ENCODE data around the gene C14orf132. TPM values are rescaled to one million over a fixed set of nuclear protein-coding genes. Genes with fewer than 3 reads are reported as not detected.
A peak's percentile ranks its signal among the peaks of the same experiment; 100 is the strongest.

C14orf132 gene
- total and polyA plus RNA-seq, 5 experiments from 2014 or later = 0.57 to 4.6 (median 2.4) TPM; not detected in 1

DNA sequence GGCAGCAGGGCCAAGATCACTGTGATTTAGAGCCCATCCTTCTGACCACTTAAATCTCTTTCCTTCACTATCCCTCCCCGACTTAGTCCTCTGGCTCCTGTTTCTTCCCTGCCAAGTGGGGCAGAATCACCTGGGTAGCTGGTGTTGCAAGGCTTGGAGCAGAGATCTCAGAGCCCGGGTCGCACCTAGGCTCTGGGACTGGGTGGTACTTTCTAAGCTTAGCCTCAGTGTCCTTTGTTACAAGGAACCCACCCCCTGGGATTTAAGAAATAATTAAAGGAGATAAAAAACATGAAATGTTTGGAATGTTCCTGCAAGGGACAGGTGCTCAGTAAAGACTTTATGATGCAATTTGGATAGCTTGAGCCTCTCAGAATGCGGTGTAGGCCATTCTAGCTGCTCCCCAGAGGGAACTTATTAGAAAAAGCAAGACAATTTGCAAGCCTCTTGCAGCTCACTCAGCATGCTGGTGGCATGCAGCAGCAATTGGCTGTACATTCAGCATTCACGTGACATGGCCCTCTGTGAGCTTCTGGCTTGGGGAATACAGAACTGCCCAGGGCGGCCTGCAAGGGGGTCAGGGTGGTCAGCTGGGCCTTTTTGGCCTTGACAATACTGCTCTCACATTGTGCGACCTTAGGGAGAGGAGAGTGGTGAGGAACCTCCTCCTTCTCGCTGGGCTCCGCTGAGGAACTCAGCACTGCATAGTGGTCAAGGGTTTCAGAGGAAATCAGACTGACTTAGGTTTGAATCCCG, 16.8 kb downstream of the C14orf132 start:
- ATAC-seq (no peak), DNase-seq (no peak)
- POLR2A ChIA-PET = no interaction called here
- no peaks in the 10 kb centered on the region for H3K9me3 Mint-ChIP-seq
- H3K27ac Mint-ChIP-seq = peak overlapping the region in 1 of 10 donors; percentile 30
- H3K4me1 Mint-ChIP-seq = peaks cover 0 to 3% (median 0%) of the 10 kb centered on the region in 4 donors
- peaks cover 15 to 66% (median 19%) of the 10 kb centered on the region in 5 donors for H3K27me3 Mint-ChIP-seq
- H3K4me3 Mint-ChIP-seq = no peak overlapping the region
- H3K36me3 Mint-ChIP-seq = peaks cover 0 to 3% (median 0%) of the 10 kb centered on the region in 3 donors

DNA sequence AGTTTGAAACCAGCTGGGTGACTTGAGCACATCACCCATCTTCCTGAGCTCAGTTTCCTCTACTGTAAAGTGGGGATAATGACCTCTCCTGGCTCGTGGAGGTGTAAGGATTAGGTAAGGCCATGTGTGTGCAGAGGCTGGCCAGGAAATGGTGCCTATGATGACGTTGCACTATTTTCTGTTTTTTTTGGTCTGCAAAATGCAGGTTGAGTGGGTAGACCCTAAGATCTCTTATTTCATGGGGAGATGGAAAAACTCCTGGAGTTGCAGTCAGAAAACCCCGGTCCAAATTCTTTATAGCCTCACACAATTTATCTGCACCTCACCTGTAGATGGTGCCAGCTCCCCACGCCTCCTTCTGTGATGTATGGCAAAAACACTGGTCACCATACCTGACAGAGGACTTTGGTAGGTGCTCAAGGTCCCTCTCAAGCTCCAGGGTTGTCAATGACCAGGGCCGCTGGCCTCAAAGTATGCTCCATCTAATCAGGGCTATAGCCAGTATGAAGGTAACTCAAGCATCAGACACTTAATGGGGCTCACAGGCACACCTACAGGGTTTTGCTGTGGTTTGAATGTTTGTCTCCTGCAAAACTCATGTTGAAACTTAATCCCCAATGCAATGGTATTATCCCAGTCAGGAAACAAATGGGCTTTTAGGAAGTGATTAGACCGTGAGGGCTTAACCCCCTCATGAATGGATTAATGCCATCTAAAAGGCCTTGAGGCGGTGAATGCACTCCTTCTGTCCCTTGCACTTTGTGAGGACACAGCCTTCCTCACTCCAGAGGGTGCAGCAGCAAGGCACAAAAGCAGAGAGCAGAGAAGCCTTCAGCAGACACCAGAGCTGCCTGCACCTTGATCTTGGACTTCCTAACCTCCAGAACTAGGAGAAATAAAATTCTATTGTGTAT, 17.6 kb downstream of the C14orf132 start:
- Mint-ChIP-seq H3K27ac (no peak overlapping the region), H3K4me3 (no peak overlapping the region)
- POLR2A ChIA-PET = no interaction called here

DNA sequence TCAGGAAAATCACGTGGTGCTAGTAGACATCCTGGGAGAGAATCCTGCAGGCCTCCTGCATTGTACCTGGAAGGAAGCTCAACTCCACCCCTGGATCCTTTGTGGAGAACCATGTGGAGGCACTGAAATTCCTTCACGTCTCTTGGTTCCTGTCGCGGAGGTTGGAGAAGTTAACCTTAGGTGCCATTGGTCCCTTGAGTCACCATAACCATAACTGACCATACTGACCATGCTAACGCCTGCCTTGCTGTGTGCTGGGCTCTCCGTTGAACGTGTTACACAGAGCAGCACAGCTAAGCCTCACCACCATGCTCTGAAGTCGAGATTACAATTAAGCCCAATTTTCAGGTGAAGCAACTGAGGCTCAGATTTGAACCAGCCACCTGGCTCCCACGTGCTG, 18.6 kb downstream of the C14orf132 start:
- POLR2A ChIA-PET = no interaction called here
- Mint-ChIP-seq H3K36me3 (peaks cover 0 to 3% (median 0%) of the 10 kb centered on the region in 3 donors), H3K4me1 (peaks cover 0 to 3% (median 0%) of the 10 kb centered on the region in 4 donors), H3K27ac (no peak overlapping the region), H3K9me3 (no peaks in the 10 kb centered on the region), H3K27me3 (peaks cover 16 to 65% (median 32%) of the 10 kb centered on the region in 5 donors), H3K4me3 (no peak overlapping the region)
- no peak for DNase-seq
- no peak for ATAC-seq

More for the DNA sequence above, 17.6 kb downstream of the C14orf132 start:
- ATAC-seq (no peak), DNase-seq (no peak)
- Mint-ChIP-seq H3K9me3 (no peaks in the 10 kb centered on the region), H3K36me3 (peaks cover 0 to 3% (median 0%) of the 10 kb centered on the region in 3 donors), H3K4me1 (peaks cover 0 to 3% (median 0%) of the 10 kb centered on the region in 4 donors), H3K27me3 (peaks cover 15 to 62% (median 23%) of the 10 kb centered on the region in 5 donors)

DNA sequence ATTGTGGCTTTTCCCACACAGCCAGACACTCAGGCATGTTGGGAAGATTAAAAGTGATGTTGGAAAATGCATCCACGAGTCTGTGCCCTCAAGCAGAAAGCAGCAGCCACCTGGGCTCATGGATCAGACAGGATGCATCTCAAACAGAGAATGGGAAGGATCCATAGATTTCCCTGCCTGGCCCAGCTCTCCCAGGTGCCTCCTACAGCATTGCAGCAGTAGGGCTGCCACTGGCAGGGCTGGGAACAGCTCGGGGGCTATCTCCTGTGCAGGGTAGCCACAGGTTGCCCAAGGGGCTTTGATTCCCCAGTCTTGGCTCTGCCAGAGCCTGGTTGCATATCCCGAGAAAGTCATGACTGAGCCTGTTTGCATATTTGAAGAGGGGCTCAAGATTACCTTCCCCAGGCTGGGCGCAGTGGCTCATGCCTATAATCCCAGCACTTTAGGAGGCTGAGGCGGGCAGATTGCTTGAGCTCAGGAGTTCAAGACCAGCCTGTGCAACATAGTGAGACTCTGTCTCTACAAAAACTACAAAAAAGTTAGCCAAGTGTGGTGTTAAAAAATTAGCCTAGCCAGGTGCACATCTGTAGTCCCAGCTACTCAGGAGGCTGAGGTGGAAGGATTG, 19.5 kb downstream of the C14orf132 start:
- ATAC-seq (no peak), DNase-seq (no peak)
- Mint-ChIP-seq H3K9me3 (no peaks in the 10 kb centered on the region), H3K27me3 (peaks cover 16 to 68% (median 34%) of the 10 kb centered on the region in 5 donors), H3K4me3 (no peak overlapping the region), H3K27ac (peak overlapping the region in 1 of 10 donors; percentile 11), H3K4me1 (peaks cover 0 to 3% (median 0%) of the 10 kb centered on the region in 4 donors), H3K36me3 (peaks cover 0 to 3% (median 0%) of the 10 kb centered on the region in 3 donors)
- POLR2A ChIA-PET = no interaction called here

DNA sequence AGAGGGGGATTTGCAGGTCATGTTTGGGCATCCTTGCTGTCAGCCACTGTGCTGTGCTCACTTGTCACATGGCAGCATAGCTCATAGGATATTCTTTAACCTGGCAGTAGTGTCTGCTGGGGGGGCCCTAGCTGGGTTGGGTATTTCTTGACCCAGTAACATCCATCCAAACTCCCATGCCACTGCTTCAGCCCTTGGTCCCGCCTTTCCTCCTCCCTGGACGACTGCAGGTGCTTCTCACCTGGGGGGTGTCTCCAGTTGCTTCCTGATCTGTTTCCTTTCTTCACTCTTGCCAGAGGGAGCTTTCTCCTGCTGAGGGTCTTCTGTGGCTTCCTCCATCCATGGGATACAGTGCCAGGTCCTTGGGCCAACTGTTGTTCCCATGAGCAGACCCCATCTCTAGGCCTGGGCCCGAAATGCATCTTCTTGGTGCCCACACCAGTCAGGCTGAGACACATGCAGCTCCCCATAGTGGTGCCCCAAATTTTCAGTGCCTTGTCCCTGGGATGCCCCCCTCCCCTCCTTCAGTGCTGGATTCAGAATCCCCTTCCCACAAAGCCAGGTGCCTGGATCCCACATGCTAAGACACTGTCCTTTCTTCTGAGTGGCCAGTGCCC, 20.5 kb downstream of the C14orf132 start:
- H3K36me3 Mint-ChIP-seq = peaks cover 0 to 3% (median 0%) of the 10 kb centered on the region in 3 donors
- POLR2A ChIA-PET = no interaction called here
- H3K4me1 Mint-ChIP-seq = peaks cover 0 to 4% (median 0%) of the 10 kb centered on the region in 4 donors
- no peak overlapping the region for H3K27ac Mint-ChIP-seq
- no peak for ATAC-seq
- peaks cover 18 to 59% (median 34%) of the 10 kb centered on the region in 5 donors for H3K27me3 Mint-ChIP-seq
- no peak overlapping the region for H3K4me3 Mint-ChIP-seq
- no peaks in the 10 kb centered on the region for H3K9me3 Mint-ChIP-seq
- no peak for DNase-seq

DNA sequence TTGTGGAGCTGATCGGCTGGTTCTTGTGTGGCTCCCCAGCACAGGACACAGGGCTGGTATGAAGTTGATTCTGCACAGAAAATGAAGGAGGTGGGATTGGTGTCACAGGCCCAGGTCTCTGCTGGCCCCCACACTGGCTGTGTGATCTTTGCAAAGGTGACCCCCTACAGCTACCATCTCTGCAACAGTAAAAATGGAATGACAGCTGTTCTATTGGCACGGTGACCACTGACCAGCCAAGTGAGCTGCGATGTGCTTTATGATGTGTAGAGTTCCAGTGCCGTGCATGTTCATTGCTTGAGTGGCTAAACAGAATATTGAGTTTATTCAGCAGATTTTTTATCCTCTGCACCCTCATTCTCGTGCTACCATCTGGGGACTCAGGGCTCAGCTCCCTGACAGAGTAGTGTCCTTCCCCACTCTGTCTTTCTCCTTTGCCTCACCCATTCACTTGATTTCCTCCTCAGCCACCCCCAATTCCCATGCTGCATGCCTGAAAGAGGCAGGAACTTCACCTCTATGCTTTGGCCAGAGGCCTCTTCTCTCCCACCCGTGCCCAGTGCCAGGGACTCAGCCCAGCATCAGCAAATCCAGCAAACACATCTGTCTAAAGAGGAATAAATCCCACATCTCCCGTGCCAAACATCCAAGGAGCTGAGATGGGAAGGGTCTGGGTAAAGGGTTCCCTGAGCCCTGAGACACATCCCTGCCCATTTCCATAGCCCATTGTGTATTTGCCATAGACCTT, 21.2 kb downstream of the C14orf132 start:
- Mint-ChIP-seq H3K4me1 (peaks cover 0 to 6% (median 0%) of the 10 kb centered on the region in 4 donors), H3K27me3 (peaks cover 18 to 57% (median 40%) of the 10 kb centered on the region in 5 donors), H3K27ac (no peak overlapping the region), H3K36me3 (peaks cover 0 to 3% (median 0%) of the 10 kb centered on the region in 3 donors), H3K9me3 (no peaks in the 10 kb centered on the region), H3K4me3 (no peak overlapping the region)
- no peak for ATAC-seq
- POLR2A ChIA-PET = interaction anchor here (0.6 kb wide), 1 partner anchor 14 kb away, joined by 3 read pairs; no protein-coding TSS in a partner anchor
- DNase-seq = no peak

DNA sequence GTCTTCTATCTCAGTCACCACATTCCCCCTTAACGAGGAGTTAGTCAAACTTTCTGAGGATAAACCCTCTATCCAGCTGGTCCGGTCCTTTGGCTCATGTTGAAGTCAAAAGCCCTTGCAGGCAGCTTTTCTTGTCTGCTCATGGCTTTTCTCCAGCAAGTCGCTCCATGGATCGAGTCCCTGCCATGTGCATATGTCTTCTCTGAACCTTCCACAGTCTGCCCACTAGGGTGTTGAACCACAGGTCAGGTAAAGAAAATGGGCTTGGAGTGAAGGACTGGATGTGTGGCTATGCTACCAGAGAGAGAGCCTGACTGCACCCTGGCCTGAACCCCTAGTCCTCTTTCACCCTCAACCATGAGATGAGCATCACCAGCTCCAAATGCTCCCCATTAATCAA, 22.8 kb downstream of the C14orf132 start:
- Mint-ChIP-seq H3K27me3 (peaks cover 19 to 51% (median 39%) of the 10 kb centered on the region in 5 donors), H3K27ac (no peak overlapping the region)

DNA sequence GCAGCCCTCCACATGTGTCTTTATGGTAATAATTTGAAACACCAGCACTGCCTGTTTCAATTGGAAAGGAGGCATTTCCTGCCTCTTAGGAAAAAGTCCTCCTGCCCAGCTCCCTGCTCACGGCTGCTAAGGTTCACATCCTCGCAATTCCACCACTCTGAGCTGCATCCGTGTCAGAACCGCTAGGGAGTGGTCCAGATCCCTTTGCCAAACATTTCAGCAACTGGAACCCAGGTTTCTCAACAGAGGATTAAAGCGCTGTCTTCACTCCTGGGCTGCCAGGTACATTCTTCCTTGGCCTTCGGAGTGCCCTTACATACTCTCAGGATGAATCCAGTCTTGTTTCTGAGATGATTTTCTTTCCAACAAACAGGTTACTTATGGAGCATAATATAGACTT, 23.3 kb downstream of the C14orf132 start:
- Mint-ChIP-seq H3K4me3 (no peak overlapping the region), H3K4me1 (peaks cover 0 to 10% (median 0%) of the 10 kb centered on the region in 4 donors), H3K36me3 (peaks cover 0 to 3% (median 0%) of the 10 kb centered on the region in 3 donors), H3K27me3 (peaks cover 19 to 51% (median 41%) of the 10 kb centered on the region in 5 donors), H3K9me3 (peaks cover 0 to 2% (median 0%) of the 10 kb centered on the region in 9 donors), H3K27ac (no peak overlapping the region)
- no peak for ATAC-seq
- POLR2A ChIA-PET = no interaction called here
- no peak for DNase-seq

More for the DNA sequence above, 22.8 kb downstream of the C14orf132 start:
- Mint-ChIP-seq H3K36me3 (peaks cover 0 to 3% (median 0%) of the 10 kb centered on the region in 3 donors), H3K4me3 (no peak overlapping the region), H3K9me3 (peaks cover 0 to under 1% (median 0%) of the 10 kb centered on the region in 9 donors), H3K4me1 (peaks cover 0 to 10% (median 0%) of the 10 kb centered on the region in 4 donors)
- POLR2A ChIA-PET = no interaction called here
- no peak for DNase-seq
- no peak for ATAC-seq

DNA sequence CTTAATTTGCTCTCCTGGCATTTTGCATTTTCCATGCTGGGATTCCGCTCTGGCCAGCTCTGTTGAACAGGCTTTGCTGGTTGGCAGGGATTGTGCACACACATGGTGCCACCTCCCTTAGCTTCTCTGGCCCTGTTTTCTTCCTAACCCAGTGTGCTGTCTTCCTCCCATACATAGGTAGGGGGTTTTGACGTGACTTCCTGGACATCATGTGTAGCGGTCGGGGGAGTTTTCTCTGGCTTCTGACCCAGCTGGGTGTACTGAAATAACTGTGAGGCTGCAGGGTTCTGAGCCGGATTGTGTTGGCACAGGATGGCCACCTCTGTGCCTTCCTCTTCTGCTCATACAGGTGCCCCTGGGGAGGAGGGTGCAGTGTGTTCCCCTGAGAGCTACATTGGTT, 25.7 kb downstream of the C14orf132 start:
- DNase-seq (no peak), ATAC-seq (no peak)
- POLR2A ChIA-PET = no interaction called here
- H3K9me3 Mint-ChIP-seq = peaks cover 0 to 2% (median 0%) of the 10 kb centered on the region in 9 donors
- peaks cover 0 to 7% (median 0%) of the 10 kb centered on the region in 4 donors for H3K4me1 Mint-ChIP-seq
- H3K27me3 Mint-ChIP-seq = peaks cover 12 to 36% (median 31%) of the 10 kb centered on the region in 5 donors
- H3K4me3 Mint-ChIP-seq = no peak overlapping the region
- H3K36me3 Mint-ChIP-seq = no peaks in the 10 kb centered on the region
- H3K27ac Mint-ChIP-seq = no peak overlapping the region

DNA sequence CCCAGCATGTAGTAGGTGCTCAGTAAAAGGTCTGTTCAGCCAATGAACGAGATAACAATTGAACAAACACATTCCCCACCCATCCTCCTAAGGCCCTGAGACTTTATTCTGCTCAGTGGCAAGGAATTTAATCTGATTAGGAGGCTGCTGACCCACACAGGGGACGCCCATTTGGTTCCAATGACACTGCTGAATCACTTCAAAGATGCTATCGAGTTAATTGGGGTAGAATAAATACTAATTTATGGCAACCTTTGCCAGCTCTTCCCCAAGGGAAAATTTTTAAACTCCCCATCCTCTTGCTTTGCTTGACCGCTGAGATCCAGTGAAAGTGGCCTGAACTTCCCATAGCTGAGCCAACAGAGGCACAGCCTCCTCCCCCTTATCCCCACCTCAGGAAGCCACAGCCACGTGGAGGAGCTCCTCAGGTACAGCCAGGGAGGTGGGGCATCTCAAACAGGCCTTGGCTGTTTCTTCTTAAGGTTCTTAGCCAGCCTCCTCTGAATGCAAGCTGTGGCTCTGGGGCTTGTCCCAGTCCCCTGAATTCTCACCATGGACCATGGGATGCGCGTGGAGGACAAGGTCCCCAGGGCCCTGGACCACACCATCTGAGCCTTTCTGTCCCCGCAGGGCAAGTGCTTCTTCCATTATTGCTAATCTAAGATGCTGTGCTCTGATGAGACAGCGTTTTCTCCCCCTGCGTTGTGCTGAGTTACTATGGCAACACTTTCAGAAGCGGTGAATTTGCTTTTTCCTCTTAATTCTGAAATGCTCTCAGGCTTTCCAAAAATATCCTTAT, 26.7 kb downstream of the C14orf132 start:
- ATAC-seq (no peak), DNase-seq (no peak)
- POLR2A ChIA-PET = no interaction called here
- Mint-ChIP-seq H3K4me1 (peaks cover 0 to 7% (median 0%) of the 10 kb centered on the region in 4 donors), H3K4me3 (no peak overlapping the region), H3K27me3 (peaks cover 8 to 32% (median 27%) of the 10 kb centered on the region in 5 donors), H3K9me3 (peaks cover 0 to 2% (median 0%) of the 10 kb centered on the region in 9 donors), H3K36me3 (no peaks in the 10 kb centered on the region), H3K27ac (peak overlapping the region in 1 of 10 donors; percentile 60)

DNA sequence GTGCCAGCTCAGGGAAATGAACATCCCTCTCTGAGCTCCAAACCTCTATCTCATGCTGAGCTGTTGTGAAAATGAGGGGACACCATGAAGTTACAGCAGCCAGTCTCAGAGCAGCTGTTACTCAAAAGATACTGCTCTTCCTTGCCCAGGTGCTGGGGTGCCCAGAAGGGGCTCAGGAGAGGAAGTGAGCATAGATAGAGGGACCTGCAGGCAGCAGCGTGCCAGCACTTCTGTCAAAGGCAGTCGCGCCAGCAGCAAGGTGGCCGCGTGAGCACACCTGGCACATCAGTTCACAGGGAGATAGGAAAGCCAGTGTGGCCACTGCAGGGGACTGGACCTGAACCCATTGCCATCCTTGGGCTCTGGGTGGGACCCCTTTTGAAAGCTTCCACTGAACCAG, 27.8 kb downstream of the C14orf132 start:
- Mint-ChIP-seq H3K4me1 (peaks cover 0 to 7% (median 0%) of the 10 kb centered on the region in 4 donors), H3K9me3 (peaks cover 0 to 2% (median 0%) of the 10 kb centered on the region in 9 donors), H3K36me3 (no peaks in the 10 kb centered on the region), H3K27ac (no peak overlapping the region), H3K4me3 (no peak overlapping the region), H3K27me3 (peaks cover 6 to 30% (median 24%) of the 10 kb centered on the region in 5 donors)
- POLR2A ChIA-PET = no interaction called here
- no peak for ATAC-seq
- no peak for DNase-seq

Measured in naive thymus-derived CD8-positive, alpha-beta T cell (primary cell).